Panc1 (cell line): ENCODE measurements around the gene NAGA. TPM values are rescaled to one million over a fixed set of nuclear protein-coding genes. Genes with fewer than 3 reads are reported as not detected.

Experiments
- ATAC-seq: fragments of 200-7000 bp; cut with Tn5 transposase; 2 replicates; pipeline ENCODE4 v1.9.1; 2020; ENCODE audit warnings: mild to moderate bottlenecking, moderate library complexity
- BruUV-seq: library from RNA; stranded (reverse); fragments of 400-500 nt; replicated peaks from 2 replicates; lab custom pipeline; 2021; lab: Mats Ljungman, UMichigan
- CTCF ChIA-PET: fragments of 300-600 bp; sonication (Branson Sonifier 250); formaldehyde crosslinking; loops from one replicate; lab custom pipeline; 2022; ENCODE audit warnings: antibody characterized with exemption; lab: Charles Lee
- POLR2A ChIA-PET: fragments of 300-600 bp; sonication (Branson Sonifier 250); formaldehyde crosslinking; loops from one replicate; lab custom pipeline; 2022; ENCODE audit warnings: antibody characterized with exemption; lab: Charles Lee
- DNase-seq: peaks from one replicate; pipeline ENCODE4 v3.0.0-alpha.2; 2010; ENCODE audit warnings: low read depth, low spot score
- H3K27ac ChIP-seq: 2 replicates; pipeline ENCODE4 v1.5.1; 2011; ENCODE audit warnings: mild to moderate bottlenecking, low read length, inconsistent platforms
- H3K27me3 ChIP-seq: fragments of 200-500 bp; sonication (Bioruptor generic); 2 replicates; pipeline ENCODE4 v1.6.0; 2014; ENCODE audit warnings: low read length, inconsistent platforms; ENCODE audit not compliant: control insufficient read depth, insufficient read depth
- H3K36me3 ChIP-seq: fragments of 200-500 bp; sonication (Bioruptor generic); 2 replicates; pipeline ENCODE4 v1.5.1; 2014; ENCODE audit warnings: inconsistent platforms, mild to moderate bottlenecking, low read length, moderate library complexity; ENCODE audit not compliant: control insufficient read depth, insufficient read depth
- H3K4me1 ChIP-seq: 2 replicates; pipeline ENCODE4 v1.5.1; 2011; ENCODE audit warnings: inconsistent platforms, mild to moderate bottlenecking, low read length, moderate library complexity; ENCODE audit not compliant: control insufficient read depth, insufficient read depth
- H3K4me3 ChIP-seq, 2 experiments: 2 replicates each; pipeline ENCODE4 v1.5.1; 2011 to 2012; ENCODE audit warnings: low read depth in 2 of 2, low read length in 2 of 2, mild to moderate bottlenecking in 2 of 2, inconsistent platforms in 1 of 2, moderate library complexity in 1 of 2
- H3K9me3 ChIP-seq: fragments of 200-500 bp; sonication (Bioruptor generic); 2 replicates; pipeline ENCODE4 v1.5.1; 2014; ENCODE audit warnings: low read depth, mild to moderate bottlenecking, inconsistent platforms, low read length, moderate library complexity; ENCODE audit not compliant: control insufficient read depth, insufficient read depth
- POLR2AphosphoS5 ChIP-seq: IDR thresholded peaks from 2 replicates; pipeline ENCODE4 v1.6.1; 2012; ENCODE audit warnings: mild to moderate bottlenecking, low read depth, low read length, moderate library complexity
- SIN3A ChIP-seq: IDR thresholded peaks from 2 replicates; pipeline ENCODE4 v1.6.1; 2012; ENCODE audit warnings: low read depth, mild to moderate bottlenecking, low read length, moderate library complexity, borderline replicate concordance; ENCODE audit not compliant: insufficient read depth
- TCF7L2 ChIP-seq: IDR thresholded peaks from 2 replicates; pipeline ENCODE4 v1.6.1; 2011; ENCODE audit warnings: mild to moderate bottlenecking, low read depth, low read length, inconsistent platforms
- in situ Hi-C: cut with HindIII; loops from 2 replicates; pipeline ENCODE4 v1.10.0; 2016; ENCODE audit warnings: low sequenced_read_pairs, low pct_unique_long_range_greater_than_20kb
- intact Hi-C: fragments of 100-400 bp; cut with micrococcal nuclease; formaldehyde crosslinking; loops from one replicate; pipeline ENCODE4 v1.10.0; 2022; ENCODE audit not compliant: unreplicated experiment
- total RNA-seq: library from RNA; stranded (reverse); gene quantifications from one replicate; pipeline ENCODE4 v1.2.1, GENCODE V29; 2021; ENCODE audit not compliant: unreplicated experiment
- TF ChIP-seq, protein P1 (sequence below), 2 experiments: IDR thresholded peaks; 2 replicates each; pipeline ENCODE4 v1.6.1; 2011 to 2012; ENCODE audit warnings: low read depth in 2 of 2, control low read depth in 1 of 2, low read length in 1 of 2, mild to moderate bottlenecking in 1 of 2, moderate library complexity in 1 of 2; ENCODE audit not compliant: insufficient read depth in 1 of 2
- TF ChIP-seq, protein P2 (sequence below): fragments of 450-650 bp; IDR thresholded peaks from 2 replicates; pipeline ENCODE4 v1.5.1; 2017; ENCODE audit warnings: mild to moderate bottlenecking

The NAGA gene
- total RNA-seq, 1 experiment from 2014 or later, result 24.2 TPM

DNA sequence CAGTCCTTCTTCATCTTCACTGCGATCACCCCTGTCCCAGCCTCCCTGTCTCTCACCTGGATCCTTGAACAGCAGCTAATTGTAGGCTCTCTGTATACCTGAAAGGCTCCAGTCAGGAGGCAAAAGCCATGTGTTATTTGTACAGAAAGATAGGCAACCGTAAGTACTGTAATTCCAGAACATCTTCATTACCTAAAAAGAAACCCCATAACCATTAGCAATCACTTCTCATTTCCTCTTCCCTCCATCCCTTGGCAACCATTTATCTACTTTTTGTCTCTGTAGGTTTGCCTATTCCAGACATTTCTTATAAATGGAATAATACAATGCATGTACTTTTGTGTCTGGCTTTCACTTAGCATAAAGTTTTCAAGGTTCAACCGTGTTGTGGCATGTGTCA lies 17.8 kb downstream of the NAGA start:
- DNase-seq, result no peak
- no peak for ATAC-seq
- intact Hi-C loops (no loop called here), in situ Hi-C loops (no loop called here)
- POLR2A ChIA-PET, result no interaction called here
- TF ChIP-seq, protein P1, sequence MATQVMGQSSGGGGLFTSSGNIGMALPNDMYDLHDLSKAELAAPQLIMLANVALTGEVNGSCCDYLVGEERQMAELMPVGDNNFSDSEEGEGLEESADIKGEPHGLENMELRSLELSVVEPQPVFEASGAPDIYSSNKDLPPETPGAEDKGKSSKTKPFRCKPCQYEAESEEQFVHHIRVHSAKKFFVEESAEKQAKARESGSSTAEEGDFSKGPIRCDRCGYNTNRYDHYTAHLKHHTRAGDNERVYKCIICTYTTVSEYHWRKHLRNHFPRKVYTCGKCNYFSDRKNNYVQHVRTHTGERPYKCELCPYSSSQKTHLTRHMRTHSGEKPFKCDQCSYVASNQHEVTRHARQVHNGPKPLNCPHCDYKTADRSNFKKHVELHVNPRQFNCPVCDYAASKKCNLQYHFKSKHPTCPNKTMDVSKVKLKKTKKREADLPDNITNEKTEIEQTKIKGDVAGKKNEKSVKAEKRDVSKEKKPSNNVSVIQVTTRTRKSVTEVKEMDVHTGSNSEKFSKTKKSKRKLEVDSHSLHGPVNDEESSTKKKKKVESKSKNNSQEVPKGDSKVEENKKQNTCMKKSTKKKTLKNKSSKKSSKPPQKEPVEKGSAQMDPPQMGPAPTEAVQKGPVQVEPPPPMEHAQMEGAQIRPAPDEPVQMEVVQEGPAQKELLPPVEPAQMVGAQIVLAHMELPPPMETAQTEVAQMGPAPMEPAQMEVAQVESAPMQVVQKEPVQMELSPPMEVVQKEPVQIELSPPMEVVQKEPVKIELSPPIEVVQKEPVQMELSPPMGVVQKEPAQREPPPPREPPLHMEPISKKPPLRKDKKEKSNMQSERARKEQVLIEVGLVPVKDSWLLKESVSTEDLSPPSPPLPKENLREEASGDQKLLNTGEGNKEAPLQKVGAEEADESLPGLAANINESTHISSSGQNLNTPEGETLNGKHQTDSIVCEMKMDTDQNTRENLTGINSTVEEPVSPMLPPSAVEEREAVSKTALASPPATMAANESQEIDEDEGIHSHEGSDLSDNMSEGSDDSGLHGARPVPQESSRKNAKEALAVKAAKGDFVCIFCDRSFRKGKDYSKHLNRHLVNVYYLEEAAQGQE (IDR thresholded peaks at IDR 0.05; ENCODE audit: insufficient read depth in 1 of 2, low read depth in 2 of 2, low read length in 1 of 2), result no peak
- BruUV-seq, result no TSS peak
- peaks cover 8% of the 10 kb centered on the region; the same call in 1 of the 2 replicates for H3K9me3 ChIP-seq
- CTCF ChIA-PET, result no interaction called here
- no peak overlapping the region for H3K4me3 ChIP-seq
- H3K27me3 ChIP-seq, result no peaks in the 10 kb centered on the region
- H3K36me3 ChIP-seq, result no peaks in the 10 kb centered on the region
- no peaks in the 10 kb centered on the region for H3K4me1 ChIP-seq
- H3K27ac ChIP-seq, result no peak overlapping the region

DNA sequence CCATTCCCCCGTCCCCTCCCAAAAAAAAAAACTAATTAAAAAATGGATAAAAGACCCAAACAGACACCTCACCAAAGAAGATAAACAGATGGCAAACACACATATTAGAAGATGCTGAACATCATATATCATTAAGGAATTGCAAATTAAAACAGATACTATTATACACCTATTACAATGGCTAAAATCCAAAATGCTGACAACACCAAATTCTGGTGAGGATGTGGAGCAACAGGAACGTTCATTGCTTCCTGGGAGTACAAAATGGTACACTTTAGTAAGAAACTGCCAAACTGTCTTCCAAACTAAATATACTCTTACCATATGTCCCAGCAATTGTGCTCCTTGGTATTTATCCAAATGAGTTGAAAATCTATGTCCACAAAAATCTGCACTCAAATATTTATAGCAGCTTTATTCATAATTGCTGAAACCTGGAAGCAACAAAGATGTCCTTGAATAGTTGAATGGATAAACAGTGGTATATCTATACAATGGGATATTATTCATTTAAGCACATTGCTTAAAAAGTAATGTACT lies 19.9 kb downstream of the NAGA start:
- POLR2A ChIA-PET, result no interaction called here
- no peaks in the 10 kb centered on the region for H3K9me3 ChIP-seq
- ATAC-seq (no peak), DNase-seq (no peak)
- CTCF ChIA-PET, result interaction anchor here (0.7 kb wide), 1 partner anchor 18 kb away, joined by 3 read pairs; no protein-coding TSS in a partner anchor
- no peak overlapping the region for H3K4me3 ChIP-seq
- no TSS peak for BruUV-seq
- H3K36me3 ChIP-seq, result no peaks in the 10 kb centered on the region
- TF ChIP-seq POLR2AphosphoS5 (no peak), SIN3A (no peak), TCF7L2 (no peak)
- TF ChIP-seq, protein P2, sequence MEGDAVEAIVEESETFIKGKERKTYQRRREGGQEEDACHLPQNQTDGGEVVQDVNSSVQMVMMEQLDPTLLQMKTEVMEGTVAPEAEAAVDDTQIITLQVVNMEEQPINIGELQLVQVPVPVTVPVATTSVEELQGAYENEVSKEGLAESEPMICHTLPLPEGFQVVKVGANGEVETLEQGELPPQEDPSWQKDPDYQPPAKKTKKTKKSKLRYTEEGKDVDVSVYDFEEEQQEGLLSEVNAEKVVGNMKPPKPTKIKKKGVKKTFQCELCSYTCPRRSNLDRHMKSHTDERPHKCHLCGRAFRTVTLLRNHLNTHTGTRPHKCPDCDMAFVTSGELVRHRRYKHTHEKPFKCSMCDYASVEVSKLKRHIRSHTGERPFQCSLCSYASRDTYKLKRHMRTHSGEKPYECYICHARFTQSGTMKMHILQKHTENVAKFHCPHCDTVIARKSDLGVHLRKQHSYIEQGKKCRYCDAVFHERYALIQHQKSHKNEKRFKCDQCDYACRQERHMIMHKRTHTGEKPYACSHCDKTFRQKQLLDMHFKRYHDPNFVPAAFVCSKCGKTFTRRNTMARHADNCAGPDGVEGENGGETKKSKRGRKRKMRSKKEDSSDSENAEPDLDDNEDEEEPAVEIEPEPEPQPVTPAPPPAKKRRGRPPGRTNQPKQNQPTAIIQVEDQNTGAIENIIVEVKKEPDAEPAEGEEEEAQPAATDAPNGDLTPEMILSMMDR, result no peak
- TF ChIP-seq, protein P1 (IDR thresholded peaks at IDR 0.05; ENCODE audit: insufficient read depth in 1 of 2, low read depth in 2 of 2, low read length in 1 of 2), result no peak
- no peaks in the 10 kb centered on the region for H3K27me3 ChIP-seq
- no peaks in the 10 kb centered on the region for H3K4me1 ChIP-seq
- H3K27ac ChIP-seq, result no peak overlapping the region
- in situ Hi-C loops (no loop called here), intact Hi-C loops (no loop called here)
